Osteoblast (primary cell): Measurements from ENCODE around the gene CTBP2. TPM values are rescaled to one million over a fixed set of nuclear protein-coding genes. Genes with fewer than 3 reads are reported as not detected.

Experiments used
- DNase-seq: peaks from one replicate; pipeline ENCODE4 v3.0.0; 2011; ENCODE audit warnings: low spot score, mixed read lengths; ENCODE audit not compliant: insufficient read length; ENCODE audit errors: missing footprints
- H2AFZ ChIP-seq: 2 replicates; pipeline ENCODE4 v1.6.0; 2011; ENCODE audit warnings: mild to moderate bottlenecking, low read length
- H3K27ac ChIP-seq: 2 replicates; pipeline ENCODE4 v1.5.1; 2011; ENCODE audit warnings: mild to moderate bottlenecking, low read depth, low read length, moderate library complexity
- H3K27me3 ChIP-seq: 2 replicates; pipeline ENCODE4 v1.6.0; 2012; ENCODE audit warnings: mild to moderate bottlenecking, control low read depth, inconsistent platforms, low read length, moderate library complexity; ENCODE audit not compliant: insufficient read depth
- H3K36me3 ChIP-seq: 2 replicates; pipeline ENCODE4 v1.5.1; 2011; ENCODE audit warnings: mild to moderate bottlenecking, low read length, control low read depth, moderate library complexity; ENCODE audit not compliant: insufficient read depth
- H3K4me1 ChIP-seq: 2 replicates; pipeline ENCODE4 v1.5.1; 2011; ENCODE audit warnings: mild to moderate bottlenecking, low read length, control low read depth, moderate library complexity; ENCODE audit not compliant: insufficient read depth
- H3K4me2 ChIP-seq: 2 replicates; pipeline ENCODE4 v1.6.0; 2011; ENCODE audit warnings: mild to moderate bottlenecking, low read length; ENCODE audit not compliant: insufficient read depth
- H3K4me3 ChIP-seq: fragments of 200-600 bp; sonication (generic); 3 replicates; pipeline ENCODE4 v1.5.1; 2012; ENCODE audit warnings: mild to moderate bottlenecking, low read length, inconsistent platforms; ENCODE audit not compliant: insufficient read depth
- H3K79me2 ChIP-seq: 2 replicates; pipeline ENCODE4 v1.6.0; 2012; ENCODE audit warnings: mild to moderate bottlenecking, low read length, control low read depth, inconsistent platforms; ENCODE audit not compliant: insufficient read depth
- H3K9me3 ChIP-seq: 2 replicates; pipeline ENCODE4 v1.5.1; 2011; ENCODE audit warnings: low read depth, low read length, control low read depth
- H4K20me1 ChIP-seq: 2 replicates; pipeline ENCODE4 v1.6.0; 2012; ENCODE audit warnings: mild to moderate bottlenecking, low read length, control low read depth; ENCODE audit not compliant: insufficient read depth
- total RNA-seq: library from RNA; depleted of rRNA; stranded (reverse); fragments of >200 nt; gene quantifications from 2 replicates; pipeline ENCODE4 v1.2.3, GENCODE V29; 2012
- TF ChIP-seq, protein P1 (sequence below): IDR thresholded peaks from 2 replicates; pipeline ENCODE4 v1.5.1; 2011; ENCODE audit warnings: mild to moderate bottlenecking, low read depth, low read length, moderate library complexity; ENCODE audit errors: extremely low read depth

Gene CTBP2
- total RNA-seq, 1 donor, result 65.9 TPM

GRCh38 chr10:124978376-124978725 lies 182.0 kb downstream of the CTBP2 start:
- peaks cover 28% of the 10 kb centered on the region for H3K36me3 ChIP-seq
- H3K4me3 ChIP-seq, result no peak overlapping the region
- no peaks in the 10 kb centered on the region for H3K9me3 ChIP-seq
- no peaks in the 10 kb centered on the region for H3K27me3 ChIP-seq
- TF ChIP-seq, protein P1, sequence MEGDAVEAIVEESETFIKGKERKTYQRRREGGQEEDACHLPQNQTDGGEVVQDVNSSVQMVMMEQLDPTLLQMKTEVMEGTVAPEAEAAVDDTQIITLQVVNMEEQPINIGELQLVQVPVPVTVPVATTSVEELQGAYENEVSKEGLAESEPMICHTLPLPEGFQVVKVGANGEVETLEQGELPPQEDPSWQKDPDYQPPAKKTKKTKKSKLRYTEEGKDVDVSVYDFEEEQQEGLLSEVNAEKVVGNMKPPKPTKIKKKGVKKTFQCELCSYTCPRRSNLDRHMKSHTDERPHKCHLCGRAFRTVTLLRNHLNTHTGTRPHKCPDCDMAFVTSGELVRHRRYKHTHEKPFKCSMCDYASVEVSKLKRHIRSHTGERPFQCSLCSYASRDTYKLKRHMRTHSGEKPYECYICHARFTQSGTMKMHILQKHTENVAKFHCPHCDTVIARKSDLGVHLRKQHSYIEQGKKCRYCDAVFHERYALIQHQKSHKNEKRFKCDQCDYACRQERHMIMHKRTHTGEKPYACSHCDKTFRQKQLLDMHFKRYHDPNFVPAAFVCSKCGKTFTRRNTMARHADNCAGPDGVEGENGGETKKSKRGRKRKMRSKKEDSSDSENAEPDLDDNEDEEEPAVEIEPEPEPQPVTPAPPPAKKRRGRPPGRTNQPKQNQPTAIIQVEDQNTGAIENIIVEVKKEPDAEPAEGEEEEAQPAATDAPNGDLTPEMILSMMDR, result no peak
- H3K79me2 ChIP-seq, result peaks cover 58% of the 10 kb centered on the region
- peaks cover 22% of the 10 kb centered on the region for H4K20me1 ChIP-seq
- no peak overlapping the region for H3K27ac ChIP-seq
- peaks cover 8% of the 10 kb centered on the region for H3K4me1 ChIP-seq
- no peak overlapping the region for H3K4me2 ChIP-seq
- DNase-seq, result no peak
- H2AFZ ChIP-seq, result no peak overlapping the region

GRCh38 chr10:124977648-124978375 lies 182.6 kb downstream of the CTBP2 start:
- H3K4me3 ChIP-seq, result no peak overlapping the region
- DNase-seq, result no peak
- peaks cover 56% of the 10 kb centered on the region for H3K79me2 ChIP-seq
- peaks cover 25% of the 10 kb centered on the region for H3K36me3 ChIP-seq
- no peaks in the 10 kb centered on the region for H3K27me3 ChIP-seq
- H2AFZ ChIP-seq, result no peak overlapping the region
- peaks cover 22% of the 10 kb centered on the region for H4K20me1 ChIP-seq
- no peak overlapping the region for H3K4me2 ChIP-seq
- TF ChIP-seq, protein P1, result no peak
- no peaks in the 10 kb centered on the region for H3K9me3 ChIP-seq
- H3K27ac ChIP-seq, result no peak overlapping the region
- peaks cover 8% of the 10 kb centered on the region for H3K4me1 ChIP-seq

DNA sequence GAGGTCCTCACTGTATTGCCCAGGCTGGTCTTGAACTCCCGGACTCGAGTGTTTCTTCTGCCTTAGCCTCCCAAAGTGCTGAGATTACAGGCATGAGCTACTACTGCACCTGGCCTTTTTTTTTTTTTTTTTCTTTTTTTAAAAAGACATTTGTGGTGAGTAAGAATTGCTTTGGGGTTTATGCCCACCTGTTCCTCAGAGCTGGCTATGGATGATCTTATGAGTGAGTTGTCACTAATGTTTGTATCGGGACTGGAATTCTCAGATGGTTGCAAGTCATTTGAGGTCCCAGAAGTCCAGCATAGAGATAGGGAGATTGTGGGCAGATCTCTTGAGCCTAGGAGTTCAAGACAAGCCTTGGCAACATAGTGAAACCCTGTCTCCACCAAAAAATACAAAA lies 183.2 kb downstream of the CTBP2 start:
- no peaks in the 10 kb centered on the region for H3K27me3 ChIP-seq
- H3K36me3 ChIP-seq, result peaks cover 20% of the 10 kb centered on the region
- no peak overlapping the region for H3K27ac ChIP-seq
- peaks cover 61% of the 10 kb centered on the region for H3K79me2 ChIP-seq
- H2AFZ ChIP-seq, result no peak overlapping the region
- H3K9me3 ChIP-seq, result no peaks in the 10 kb centered on the region
- TF ChIP-seq, protein P1, result no peak
- peaks cover 8% of the 10 kb centered on the region for H3K4me1 ChIP-seq
- peaks cover 21% of the 10 kb centered on the region for H4K20me1 ChIP-seq
- no peak overlapping the region for H3K4me3 ChIP-seq
- H3K4me2 ChIP-seq, result no peak overlapping the region
- DNase-seq, result no peak

DNA sequence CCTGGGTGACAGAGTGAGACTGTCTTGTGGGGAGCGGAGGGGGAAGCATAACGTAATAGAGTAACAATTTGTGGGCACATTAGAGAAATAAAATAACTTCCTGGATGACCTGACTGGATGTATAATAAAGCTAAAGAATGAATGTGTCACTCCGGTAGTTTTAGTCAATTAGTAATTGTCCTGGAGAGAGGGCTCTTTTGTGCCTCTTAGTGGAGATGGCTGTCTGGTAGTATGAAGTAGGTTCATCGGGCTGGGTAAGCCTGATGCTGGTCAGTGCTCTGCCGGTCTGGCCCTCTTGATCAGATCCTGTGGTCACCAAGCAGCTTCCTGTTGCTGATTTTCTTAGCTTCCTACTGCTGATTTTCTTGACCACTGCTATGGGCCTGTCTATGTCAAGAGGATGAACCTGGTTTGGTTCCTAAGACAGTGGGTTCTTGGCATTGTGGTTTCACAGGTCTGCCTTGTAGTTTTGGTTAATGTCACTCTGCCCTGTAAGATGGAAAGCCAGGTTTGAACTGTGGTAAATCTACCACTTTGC lies 184.3 kb downstream of the CTBP2 start:
- Histone ChIP-seq H3K4me1 (peaks cover 12% of the 10 kb centered on the region), H3K9me3 (no peaks in the 10 kb centered on the region), H3K79me2 (peaks cover 61% of the 10 kb centered on the region), H3K27me3 (no peaks in the 10 kb centered on the region), H3K4me2 (no peak overlapping the region), H4K20me1 (peaks cover 14% of the 10 kb centered on the region), H3K27ac (peak overlapping the region; percentile 47), H3K36me3 (peaks cover 19% of the 10 kb centered on the region), H3K4me3 (no peak overlapping the region), H2AFZ (no peak overlapping the region)
- TF ChIP-seq, protein P1, result no peak
- no peak for DNase-seq
